GM12801 (cell line): ENCODE data around the gene RTEL1.

Experiments
- TF ChIP-seq, protein P1 (sequence below): IDR thresholded peaks from one replicate; pipeline ENCODE4 v1.5.1; 2011; ENCODE audit warnings: control low read depth; ENCODE audit not compliant: insufficient read length; ENCODE audit errors: extremely low read depth

Gene RTEL1

DNA sequence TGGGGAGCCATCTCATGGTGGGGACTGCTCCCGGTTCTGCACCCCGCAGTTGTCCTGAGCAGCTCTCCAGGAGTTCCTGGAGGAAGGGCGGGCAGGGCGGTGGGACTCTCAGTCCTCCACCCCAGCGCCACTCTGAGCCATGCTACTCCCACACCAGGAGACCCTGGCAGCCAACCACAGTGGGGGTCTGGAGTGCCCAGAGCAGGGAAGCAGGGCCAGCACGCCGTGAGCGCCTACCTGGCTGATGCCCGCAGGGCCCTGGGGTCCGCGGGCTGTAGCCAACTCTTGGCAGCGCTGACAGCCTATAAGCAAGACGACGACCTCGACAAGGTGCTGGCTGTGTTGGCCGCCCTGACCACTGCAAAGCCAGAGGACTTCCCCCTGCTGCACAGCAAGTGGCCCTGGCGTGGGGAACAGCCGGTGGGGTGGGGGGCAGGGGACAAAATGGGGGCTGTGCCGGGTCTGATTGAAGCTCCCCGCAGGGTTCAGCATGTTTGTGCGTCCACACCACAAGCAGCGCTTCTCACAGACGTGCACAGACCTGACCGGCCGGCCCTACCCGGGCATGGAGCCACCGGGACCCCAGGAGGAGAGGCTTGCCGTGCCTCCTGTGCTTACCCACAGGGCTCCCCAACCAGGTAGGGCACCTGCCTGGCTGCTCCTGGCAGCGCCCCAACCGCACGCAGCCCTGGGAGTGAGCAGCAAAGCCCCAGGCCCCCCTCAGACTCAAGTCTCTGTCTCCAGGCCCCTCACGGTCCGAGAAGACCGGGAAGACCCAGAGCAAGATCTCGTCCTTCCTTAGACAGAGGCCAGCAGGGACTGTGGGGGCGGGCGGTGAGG, 36.7 kb downstream of the RTEL1 start:
- TF ChIP-seq, protein P1, sequence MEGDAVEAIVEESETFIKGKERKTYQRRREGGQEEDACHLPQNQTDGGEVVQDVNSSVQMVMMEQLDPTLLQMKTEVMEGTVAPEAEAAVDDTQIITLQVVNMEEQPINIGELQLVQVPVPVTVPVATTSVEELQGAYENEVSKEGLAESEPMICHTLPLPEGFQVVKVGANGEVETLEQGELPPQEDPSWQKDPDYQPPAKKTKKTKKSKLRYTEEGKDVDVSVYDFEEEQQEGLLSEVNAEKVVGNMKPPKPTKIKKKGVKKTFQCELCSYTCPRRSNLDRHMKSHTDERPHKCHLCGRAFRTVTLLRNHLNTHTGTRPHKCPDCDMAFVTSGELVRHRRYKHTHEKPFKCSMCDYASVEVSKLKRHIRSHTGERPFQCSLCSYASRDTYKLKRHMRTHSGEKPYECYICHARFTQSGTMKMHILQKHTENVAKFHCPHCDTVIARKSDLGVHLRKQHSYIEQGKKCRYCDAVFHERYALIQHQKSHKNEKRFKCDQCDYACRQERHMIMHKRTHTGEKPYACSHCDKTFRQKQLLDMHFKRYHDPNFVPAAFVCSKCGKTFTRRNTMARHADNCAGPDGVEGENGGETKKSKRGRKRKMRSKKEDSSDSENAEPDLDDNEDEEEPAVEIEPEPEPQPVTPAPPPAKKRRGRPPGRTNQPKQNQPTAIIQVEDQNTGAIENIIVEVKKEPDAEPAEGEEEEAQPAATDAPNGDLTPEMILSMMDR = no peak

DNA sequence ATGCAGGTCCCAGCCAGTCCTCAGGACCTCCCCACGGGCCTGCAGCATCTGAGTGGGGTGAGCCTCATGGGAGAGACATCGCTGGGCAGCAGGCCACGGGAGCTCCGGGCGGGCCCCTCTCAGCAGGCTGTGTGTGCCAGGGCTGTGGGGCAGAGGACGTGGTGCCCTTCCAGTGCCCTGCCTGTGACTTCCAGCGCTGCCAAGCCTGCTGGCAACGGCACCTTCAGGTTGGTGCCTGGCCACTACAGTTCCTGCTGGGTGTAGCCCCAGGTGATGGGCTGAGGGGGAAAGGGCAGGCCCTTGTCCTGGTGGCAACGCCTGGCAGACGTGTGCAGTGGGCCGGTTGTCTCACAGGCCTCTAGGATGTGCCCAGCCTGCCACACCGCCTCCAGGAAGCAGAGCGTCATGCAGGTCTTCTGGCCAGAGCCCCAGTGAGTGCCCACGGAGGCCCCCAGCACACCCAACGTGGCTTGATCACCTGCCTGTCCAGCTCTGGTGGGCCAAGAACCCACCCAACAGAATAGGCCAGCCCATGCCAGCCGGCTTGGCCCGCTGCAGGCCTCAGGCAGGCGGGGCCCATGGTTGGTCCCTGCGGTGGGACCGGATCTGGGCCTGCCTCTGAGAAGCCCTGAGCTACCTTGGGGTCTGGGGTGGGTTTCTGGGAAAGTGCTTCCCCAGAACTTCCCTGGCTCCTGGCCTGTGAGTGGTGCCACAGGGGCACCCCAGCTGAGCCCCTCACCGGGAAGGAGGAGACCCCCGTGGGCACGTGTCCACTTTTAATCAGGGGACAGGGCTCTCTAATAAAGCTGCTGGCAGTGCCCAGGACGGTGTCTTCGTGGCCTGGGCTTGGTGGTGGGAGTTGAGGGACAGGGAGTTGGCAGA, 37.6 kb downstream of the RTEL1 start:
- TF ChIP-seq, protein P1 = no peak

DNA sequence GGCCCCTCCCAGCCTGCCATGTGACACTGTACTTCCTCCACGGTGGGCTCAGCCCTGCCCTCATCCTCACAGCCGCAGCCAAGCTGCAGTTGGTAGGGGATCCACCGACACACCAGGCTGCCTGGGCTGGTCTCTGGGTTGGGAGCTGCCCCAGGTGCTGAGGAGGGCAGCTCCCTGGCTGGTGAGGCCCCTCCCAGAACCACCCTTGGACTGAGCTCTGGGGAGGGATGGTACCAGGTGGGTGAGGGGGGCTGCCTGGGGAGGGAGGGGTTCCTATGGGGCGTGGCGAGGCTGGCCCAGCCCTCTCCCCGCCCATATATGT, 38.2 kb downstream of the RTEL1 start:
- TF ChIP-seq, protein P1 = no peak

DNA sequence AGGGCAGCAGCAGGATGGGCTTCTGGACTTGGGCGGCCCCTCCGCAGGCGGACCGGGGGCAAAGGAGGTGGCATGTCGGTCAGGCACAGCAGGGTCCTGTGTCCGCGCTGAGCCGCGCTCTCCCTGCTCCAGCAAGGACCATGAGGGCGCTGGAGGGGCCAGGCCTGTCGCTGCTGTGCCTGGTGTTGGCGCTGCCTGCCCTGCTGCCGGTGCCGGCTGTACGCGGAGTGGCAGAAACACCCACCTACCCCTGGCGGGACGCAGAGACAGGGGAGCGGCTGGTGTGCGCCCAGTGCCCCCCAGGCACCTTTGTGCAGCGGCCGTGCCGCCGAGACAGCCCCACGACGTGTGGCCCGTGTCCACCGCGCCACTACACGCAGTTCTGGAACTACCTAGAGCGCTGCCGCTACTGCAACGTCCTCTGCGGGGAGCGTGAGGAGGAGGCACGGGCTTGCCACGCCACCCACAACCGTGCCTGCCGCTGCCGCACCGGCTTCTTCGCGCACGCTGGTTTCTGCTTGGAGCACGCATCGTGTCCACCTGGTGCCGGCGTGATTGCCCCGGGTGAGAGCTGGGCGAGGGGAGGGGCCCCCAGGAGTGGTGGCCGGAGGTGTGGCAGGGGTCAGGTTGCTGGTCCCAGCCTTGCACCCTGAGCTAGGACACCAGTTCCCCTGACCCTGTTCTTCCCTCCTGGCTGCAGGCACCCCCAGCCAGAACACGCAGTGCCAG, 38.7 kb downstream of the RTEL1 start, which contains the start of gene TNFRSF6B:
Gene TNFRSF6B, plus strand, starts transcription at position 25 of the 729 bp plus-strand sequence. Its CDS starts 116 bp downstream, at position 141.
- TF ChIP-seq, protein P1 = no peak

DNA sequence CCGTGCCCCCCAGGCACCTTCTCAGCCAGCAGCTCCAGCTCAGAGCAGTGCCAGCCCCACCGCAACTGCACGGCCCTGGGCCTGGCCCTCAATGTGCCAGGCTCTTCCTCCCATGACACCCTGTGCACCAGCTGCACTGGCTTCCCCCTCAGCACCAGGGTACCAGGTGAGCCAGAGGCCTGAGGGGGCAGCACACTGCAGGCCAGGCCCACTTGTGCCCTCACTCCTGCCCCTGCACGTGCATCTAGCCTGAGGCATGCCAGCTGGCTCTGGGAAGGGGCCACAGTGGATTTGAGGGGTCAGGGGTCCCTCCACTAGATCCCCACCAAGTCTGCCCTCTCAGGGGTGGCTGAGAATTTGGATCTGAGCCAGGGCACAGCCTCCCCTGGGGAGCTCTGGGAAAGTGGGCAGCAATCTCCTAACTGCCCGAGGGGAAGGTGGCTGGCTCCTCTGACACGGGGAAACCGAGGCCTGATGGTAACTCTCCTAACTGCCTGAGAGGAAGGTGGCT, 39.3 kb downstream of the RTEL1 start:
- TF ChIP-seq, protein P1 = no peak

DNA sequence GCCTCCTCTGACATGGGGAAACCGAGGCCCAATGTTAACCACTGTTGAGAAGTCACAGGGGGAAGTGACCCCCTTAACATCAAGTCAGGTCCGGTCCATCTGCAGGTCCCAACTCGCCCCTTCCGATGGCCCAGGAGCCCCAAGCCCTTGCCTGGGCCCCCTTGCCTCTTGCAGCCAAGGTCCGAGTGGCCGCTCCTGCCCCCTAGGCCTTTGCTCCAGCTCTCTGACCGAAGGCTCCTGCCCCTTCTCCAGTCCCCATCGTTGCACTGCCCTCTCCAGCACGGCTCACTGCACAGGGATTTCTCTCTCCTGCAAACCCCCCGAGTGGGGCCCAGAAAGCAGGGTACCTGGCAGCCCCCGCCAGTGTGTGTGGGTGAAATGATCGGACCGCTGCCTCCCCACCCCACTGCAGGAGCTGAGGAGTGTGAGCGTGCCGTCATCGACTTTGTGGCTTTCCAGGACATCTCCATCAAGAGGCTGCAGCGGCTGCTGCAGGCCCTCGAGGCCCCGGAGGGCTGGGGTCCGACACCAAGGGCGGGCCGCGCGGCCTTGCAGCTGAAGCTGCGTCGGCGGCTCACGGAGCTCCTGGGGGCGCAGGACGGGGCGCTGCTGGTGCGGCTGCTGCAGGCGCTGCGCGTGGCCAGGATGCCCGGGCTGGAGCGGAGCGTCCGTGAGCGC, 39.9 kb downstream of the RTEL1 start:
- TF ChIP-seq, protein P1 = no peak
